GM18526 (cell line): Measurements from ENCODE around the gene PPP1R14D.

Source experiments
- POLR2A ChIP-seq: IDR thresholded peaks from 3 replicates; pipeline ENCODE4 v1.6.1; 2011; ENCODE audit not compliant: insufficient read length; ENCODE audit errors: extremely low read depth

PPP1R14D gene

DNA sequence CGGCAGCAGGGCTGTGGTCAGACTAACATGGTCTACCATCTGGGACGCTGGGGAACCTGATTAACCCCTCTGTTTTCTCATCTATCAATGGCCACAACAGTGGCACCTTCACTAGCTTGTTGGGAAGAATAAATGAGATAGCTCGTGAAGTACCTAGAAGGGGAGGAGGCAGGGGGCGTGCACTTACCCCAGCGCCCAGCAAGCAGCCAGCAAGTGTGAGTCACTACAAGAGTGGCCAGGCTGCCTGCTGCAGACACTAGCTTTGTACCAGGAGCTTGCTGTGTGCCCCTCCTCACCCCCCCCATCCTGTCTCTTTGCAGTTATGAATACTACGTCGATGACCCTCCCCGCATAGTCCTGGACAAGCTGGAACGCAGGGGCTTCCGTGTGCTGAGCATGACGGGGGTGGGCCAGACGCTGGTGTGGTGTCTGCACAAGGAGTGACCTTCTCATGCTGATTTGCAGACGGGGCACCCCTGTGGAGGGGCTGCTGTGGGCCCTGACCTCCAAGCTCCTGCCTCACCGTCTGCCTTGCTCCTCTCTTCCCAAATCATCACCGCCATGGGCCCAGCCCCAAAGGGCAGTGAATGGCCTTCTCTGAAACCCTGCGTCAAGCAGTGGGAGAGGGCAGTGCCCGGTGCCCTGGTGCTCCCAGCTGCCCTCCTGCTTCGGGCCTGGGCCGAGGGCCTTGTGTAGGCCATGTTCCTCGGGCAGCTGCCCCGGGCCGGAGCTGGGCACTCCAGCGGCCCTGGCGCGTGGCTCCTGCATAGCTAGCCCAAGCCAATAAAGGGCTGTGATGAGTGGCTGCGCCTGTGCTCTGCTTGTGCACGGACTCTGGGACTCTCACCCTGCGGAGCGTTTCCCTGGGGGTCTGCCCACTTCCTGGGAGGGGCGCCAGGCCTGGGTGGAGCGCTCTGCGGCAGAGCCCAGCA, 61.3 kb downstream of the PPP1R14D start:
- TF ChIP-seq POLR2A: no peak

DNA sequence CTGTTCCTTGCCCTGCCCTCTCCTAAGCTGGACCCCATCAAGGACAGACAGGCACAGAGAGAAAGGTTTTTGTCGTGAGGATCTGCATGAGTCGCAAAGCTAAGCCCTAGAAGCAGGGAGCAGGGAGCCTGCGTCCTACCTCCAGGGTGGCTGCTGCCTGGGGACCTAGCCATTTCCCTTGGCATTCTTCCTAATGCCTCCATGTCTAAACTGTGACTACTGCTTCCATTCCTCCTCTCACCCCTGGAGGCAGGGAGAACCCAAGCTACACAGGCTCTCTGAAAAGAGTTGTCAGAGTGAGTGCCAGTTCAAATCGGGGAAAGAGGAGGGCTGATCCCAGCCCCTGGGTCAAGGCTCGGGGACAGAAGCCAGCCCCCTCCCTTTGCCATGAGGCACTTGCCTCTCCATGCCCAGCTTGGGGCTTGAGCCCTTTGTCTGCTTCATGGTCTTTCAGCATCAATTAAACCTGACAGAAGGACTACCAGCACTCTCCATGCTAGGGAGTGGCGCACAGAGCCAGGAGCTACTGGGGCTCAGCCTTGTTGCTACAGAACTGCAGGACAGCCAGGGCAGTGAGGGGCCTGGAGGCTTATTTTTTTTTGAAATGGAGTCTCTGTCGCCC, 62.2 kb downstream of the PPP1R14D start:
- no peak for TF ChIP-seq POLR2A
